BLaER1 (cell line): ENCODE data around the gene HSD11B1L.

Experiments
- H3K27ac ChIP-seq: shearing (Covaris generic); formaldehyde crosslinking; 2 replicates; pipeline ENCODE4 v1.8.1; 2022
- H3K27me3 ChIP-seq: shearing (Covaris generic); formaldehyde crosslinking; 2 replicates; pipeline ENCODE4 v1.8.1; 2022
- H3K36me3 ChIP-seq: shearing (Covaris generic); formaldehyde crosslinking; 2 replicates; pipeline ENCODE4 v1.8.1; 2022
- H3K4me1 ChIP-seq: shearing (Covaris generic); formaldehyde crosslinking; 2 replicates; pipeline ENCODE4 v1.8.1; 2022
- H3K4me2 ChIP-seq: shearing (Covaris generic); formaldehyde crosslinking; 2 replicates; pipeline ENCODE4 v1.8.1; 2022
- H3K4me3 ChIP-seq: shearing (Covaris generic); formaldehyde crosslinking; 2 replicates; pipeline ENCODE4 v1.8.1; 2022
- H3K9ac ChIP-seq: shearing (Covaris generic); formaldehyde crosslinking; 2 replicates; pipeline ENCODE4 v1.8.1; 2022
- H3K9me3 ChIP-seq: shearing (Covaris generic); formaldehyde crosslinking; 2 replicates; pipeline ENCODE4 v1.8.1; 2022
- H4K20me1 ChIP-seq: shearing (Covaris generic); formaldehyde crosslinking; 2 replicates; pipeline ENCODE4 v1.8.1; 2022
- Cebpa-rat ChIP-seq: shearing (Covaris generic); IDR thresholded peaks from 2 replicates; pipeline ENCODE4 v1.8.1; 2022

HSD11B1L gene

DNA sequence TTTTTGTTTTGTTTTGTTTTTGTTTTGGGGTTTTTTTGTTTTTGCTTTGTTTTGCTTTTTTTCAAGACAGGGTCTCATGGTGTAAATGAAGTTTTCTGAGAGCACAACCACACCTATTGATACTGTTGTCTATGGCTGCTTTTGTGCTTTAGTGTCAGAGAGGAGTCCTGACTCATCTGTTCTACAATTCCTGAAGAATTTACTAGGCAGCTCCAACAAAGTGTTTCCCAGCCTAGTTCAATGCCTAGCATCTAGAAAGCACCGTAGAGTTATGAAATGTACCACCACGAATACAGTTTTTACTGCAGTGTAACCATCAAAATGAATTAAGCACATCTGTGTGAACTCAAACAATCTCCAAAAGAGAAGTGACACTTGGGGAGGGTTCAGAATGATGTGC lies 36.8 kb upstream of the HSD11B1L start:
- Histone ChIP-seq H3K4me3 (no peak overlapping the region), H3K4me2 (no peak overlapping the region), H3K27me3 (no peaks in the 10 kb centered on the region), H3K4me1 (no peaks in the 10 kb centered on the region), H3K9ac (no peak overlapping the region), H4K20me1 (peaks cover 95% of the 10 kb centered on the region), H3K27ac (no peak overlapping the region), H3K9me3 (no peaks in the 10 kb centered on the region), H3K36me3 (peaks cover 97% of the 10 kb centered on the region)
- TF ChIP-seq Cebpa-rat, result no peak

GRCh38 chr19:5645409-5645808 lies 35.4 kb upstream of the HSD11B1L start:
- peaks cover 93% of the 10 kb centered on the region for H3K36me3 ChIP-seq
- no peak for TF ChIP-seq Cebpa-rat
- H3K9ac ChIP-seq, result no peak overlapping the region
- H3K4me2 ChIP-seq, result no peak overlapping the region
- H3K27me3 ChIP-seq, result no peaks in the 10 kb centered on the region
- H3K4me3 ChIP-seq, result no peak overlapping the region
- H3K27ac ChIP-seq, result no peak overlapping the region
- H3K9me3 ChIP-seq, result no peaks in the 10 kb centered on the region
- H4K20me1 ChIP-seq, result peaks cover 90% of the 10 kb centered on the region
- no peaks in the 10 kb centered on the region for H3K4me1 ChIP-seq

GRCh38 chr19:5646703-5647102 lies 34.1 kb upstream of the HSD11B1L start:
- no peak for TF ChIP-seq Cebpa-rat
- Histone ChIP-seq H3K4me1 (no peaks in the 10 kb centered on the region), H3K4me3 (no peak overlapping the region), H3K36me3 (peaks cover 93% of the 10 kb centered on the region), H3K9ac (no peak overlapping the region), H3K27ac (no peak overlapping the region), H4K20me1 (peaks cover 90% of the 10 kb centered on the region), H3K27me3 (no peaks in the 10 kb centered on the region), H3K9me3 (no peaks in the 10 kb centered on the region), H3K4me2 (no peak overlapping the region)

- no peak overlapping the region for H3K4me3 ChIP-seq
- H3K36me3 ChIP-seq, result peaks cover 93% of the 10 kb centered on the region
- no peak for TF ChIP-seq Cebpa-rat
- H3K9ac ChIP-seq, result no peak overlapping the region
- no peaks in the 10 kb centered on the region for H3K27me3 ChIP-seq
- no peaks in the 10 kb centered on the region for H3K9me3 ChIP-seq
- no peaks in the 10 kb centered on the region for H3K4me1 ChIP-seq
- no peak overlapping the region for H3K27ac ChIP-seq
- peaks cover 90% of the 10 kb centered on the region for H4K20me1 ChIP-seq
- no peak overlapping the region for H3K4me2 ChIP-seq
These were observed 32.4 kb upstream of the HSD11B1L start for GRCh38 chr19:5648464-5648863.

- TF ChIP-seq Cebpa-rat, result no peak
- H3K4me1 ChIP-seq, result no peaks in the 10 kb centered on the region
These were observed 29.5 kb upstream of the HSD11B1L start for GRCh38 chr19:5651361-5651760.

GRCh38 chr19:5652261-5652660 lies 28.6 kb upstream of the HSD11B1L start:
- Histone ChIP-seq H3K36me3 (peaks cover 93% of the 10 kb centered on the region), H4K20me1 (peaks cover 90% of the 10 kb centered on the region), H3K9ac (no peak overlapping the region), H3K27ac (no peak overlapping the region), H3K4me2 (no peak overlapping the region), H3K9me3 (no peaks in the 10 kb centered on the region), H3K4me3 (no peak overlapping the region), H3K4me1 (no peaks in the 10 kb centered on the region), H3K27me3 (no peaks in the 10 kb centered on the region)
- no peak for TF ChIP-seq Cebpa-rat

More at GRCh38 chr19:5651361-5651760, 29.5 kb upstream of the HSD11B1L start:
- peaks cover 93% of the 10 kb centered on the region for H3K36me3 ChIP-seq
- no peak overlapping the region for H3K9ac ChIP-seq
- H3K27me3 ChIP-seq, result no peaks in the 10 kb centered on the region
- H4K20me1 ChIP-seq, result peaks cover 90% of the 10 kb centered on the region
- no peak overlapping the region for H3K27ac ChIP-seq
- no peak overlapping the region for H3K4me2 ChIP-seq
- H3K9me3 ChIP-seq, result no peaks in the 10 kb centered on the region
- no peak overlapping the region for H3K4me3 ChIP-seq

GRCh38 chr19:5654931-5655330 lies 25.9 kb upstream of the HSD11B1L start:
- no peak overlapping the region for H3K4me2 ChIP-seq
- H4K20me1 ChIP-seq, result peaks cover 92% of the 10 kb centered on the region
- no peak overlapping the region for H3K9ac ChIP-seq
- H3K36me3 ChIP-seq, result peaks cover 99% of the 10 kb centered on the region
- H3K27ac ChIP-seq, result no peak overlapping the region
- no peak overlapping the region for H3K4me3 ChIP-seq
- H3K27me3 ChIP-seq, result no peaks in the 10 kb centered on the region
- TF ChIP-seq Cebpa-rat, result no peak
- no peaks in the 10 kb centered on the region for H3K9me3 ChIP-seq
- no peaks in the 10 kb centered on the region for H3K4me1 ChIP-seq

DNA sequence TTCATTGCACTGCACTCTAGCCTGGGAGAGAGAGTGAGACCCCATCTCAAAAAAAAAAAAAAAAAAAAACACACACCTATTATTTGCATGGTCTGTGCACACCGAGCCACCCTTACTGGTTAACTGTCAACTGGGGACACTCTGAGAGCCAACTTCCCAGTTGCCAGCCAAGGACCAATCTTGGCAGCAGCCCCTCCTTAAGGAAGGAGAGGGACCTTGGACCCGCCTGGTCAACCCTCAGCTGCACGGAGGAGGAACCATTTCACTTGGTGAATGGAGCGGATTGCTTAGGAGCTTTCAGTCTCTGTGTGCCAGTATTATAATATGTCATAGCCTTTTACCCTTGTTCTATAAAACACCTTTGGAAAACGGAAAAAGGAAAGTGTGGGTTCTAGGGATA lies 25.4 kb upstream of the HSD11B1L start:
- Histone ChIP-seq H3K27ac (no peak overlapping the region), H3K9me3 (no peaks in the 10 kb centered on the region), H3K9ac (no peak overlapping the region), H3K4me3 (no peak overlapping the region), H3K27me3 (no peaks in the 10 kb centered on the region), H3K4me2 (no peak overlapping the region), H4K20me1 (peaks cover 92% of the 10 kb centered on the region), H3K4me1 (no peaks in the 10 kb centered on the region), H3K36me3 (peaks cover 99% of the 10 kb centered on the region)
- TF ChIP-seq Cebpa-rat, result no peak

DNA sequence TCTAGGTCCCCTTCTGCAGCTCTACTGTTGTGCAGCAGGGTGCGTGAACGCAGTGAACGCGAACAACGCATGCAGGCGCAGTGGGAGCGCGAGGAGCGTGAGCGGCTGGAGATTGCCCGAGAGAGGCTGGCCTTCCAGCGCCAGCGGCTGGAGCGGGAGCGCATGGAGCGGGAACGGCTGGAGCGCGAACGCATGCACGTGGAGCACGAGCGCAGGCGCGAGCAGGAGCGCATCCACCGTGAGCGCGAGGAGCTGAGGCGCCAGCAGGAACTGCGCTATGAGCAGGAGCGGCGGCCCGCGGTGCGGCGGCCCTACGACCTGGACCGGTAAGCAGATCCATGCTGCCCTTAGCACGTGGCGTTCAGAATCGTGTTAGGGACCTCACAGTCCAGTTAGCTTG lies 19.3 kb upstream of the HSD11B1L start:
- H3K27me3 ChIP-seq, result no peaks in the 10 kb centered on the region
- peaks cover 99% of the 10 kb centered on the region for H3K36me3 ChIP-seq
- H4K20me1 ChIP-seq, result peaks cover 92% of the 10 kb centered on the region
- H3K4me3 ChIP-seq, result no peak overlapping the region
- TF ChIP-seq Cebpa-rat, result no peak
- H3K4me2 ChIP-seq, result no peak overlapping the region
- no peaks in the 10 kb centered on the region for H3K4me1 ChIP-seq
- H3K9ac ChIP-seq, result no peak overlapping the region
- no peaks in the 10 kb centered on the region for H3K9me3 ChIP-seq
- no peak overlapping the region for H3K27ac ChIP-seq

DNA sequence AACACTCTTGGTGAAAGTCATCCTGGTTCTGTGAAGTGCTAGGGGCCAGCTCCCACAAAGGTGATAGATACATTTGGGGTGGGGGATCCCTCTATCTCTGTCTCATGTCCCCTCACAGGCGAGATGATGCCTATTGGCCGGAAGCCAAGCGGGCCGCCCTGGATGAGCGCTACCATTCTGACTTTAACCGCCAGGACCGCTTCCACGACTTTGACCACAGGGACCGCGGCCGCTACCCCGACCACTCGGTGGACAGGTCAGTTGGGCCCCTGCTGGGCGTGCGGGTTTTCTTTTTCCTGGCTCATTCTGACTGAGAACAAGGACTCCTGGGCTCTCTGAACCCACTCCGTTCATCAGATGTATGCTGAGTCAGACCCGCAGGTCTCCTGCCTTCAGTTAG lies 16.9 kb upstream of the HSD11B1L start:
- Histone ChIP-seq H3K9ac (no peak overlapping the region), H4K20me1 (peaks cover 97% of the 10 kb centered on the region), H3K27ac (no peak overlapping the region), H3K4me1 (no peaks in the 10 kb centered on the region), H3K4me2 (no peak overlapping the region), H3K9me3 (no peaks in the 10 kb centered on the region), H3K36me3 (peaks cover 100% of the 10 kb centered on the region), H3K4me3 (no peak overlapping the region), H3K27me3 (no peaks in the 10 kb centered on the region)
- TF ChIP-seq Cebpa-rat, result no peak

DNA sequence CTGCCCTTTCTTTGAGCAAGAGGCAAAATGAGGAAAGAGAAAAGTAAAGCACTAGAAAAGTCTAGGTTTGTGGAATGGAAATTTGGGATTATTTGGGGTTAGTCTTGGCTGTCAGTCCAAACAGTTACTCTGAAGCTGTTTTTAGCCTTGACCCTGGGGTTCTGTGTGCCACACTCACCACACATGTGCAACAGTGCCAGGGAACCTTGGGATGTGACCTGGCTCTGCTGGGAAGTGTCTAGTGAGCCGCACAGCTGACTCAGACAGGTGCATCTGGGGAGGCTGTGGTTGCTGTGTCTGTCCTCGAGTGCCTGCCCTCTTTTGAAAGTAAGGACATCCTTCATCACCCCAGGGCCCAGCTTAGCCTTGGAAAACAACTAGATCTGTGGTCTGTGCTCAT lies 16.3 kb upstream of the HSD11B1L start:
- H3K4me2 ChIP-seq, result no peak overlapping the region
- peaks cover 99% of the 10 kb centered on the region for H4K20me1 ChIP-seq
- no peaks in the 10 kb centered on the region for H3K4me1 ChIP-seq
- H3K4me3 ChIP-seq, result no peak overlapping the region
- TF ChIP-seq Cebpa-rat, result no peak
- no peaks in the 10 kb centered on the region for H3K9me3 ChIP-seq
- no peak overlapping the region for H3K9ac ChIP-seq
- peaks cover 100% of the 10 kb centered on the region for H3K36me3 ChIP-seq
- H3K27ac ChIP-seq, result no peak overlapping the region
- no peaks in the 10 kb centered on the region for H3K27me3 ChIP-seq
